Hematopoietic multipotent progenitor cell treated with erythropoietin and hydrocortisone succinate and interleukin-3 and kit ligand, for 4 days (in vitro differentiated cells): ENCODE results near the gene DSE.
"Not testable (repeated sequence)": the region's sequence is repeated elsewhere in the genome, so short reads cannot be mapped to it uniquely, and the experiment has no call there.

Experiments used
- DNase-seq: peaks from one replicate; pipeline ENCODE4 v3.0.0-alpha.2; 2015

DSE gene

DNA sequence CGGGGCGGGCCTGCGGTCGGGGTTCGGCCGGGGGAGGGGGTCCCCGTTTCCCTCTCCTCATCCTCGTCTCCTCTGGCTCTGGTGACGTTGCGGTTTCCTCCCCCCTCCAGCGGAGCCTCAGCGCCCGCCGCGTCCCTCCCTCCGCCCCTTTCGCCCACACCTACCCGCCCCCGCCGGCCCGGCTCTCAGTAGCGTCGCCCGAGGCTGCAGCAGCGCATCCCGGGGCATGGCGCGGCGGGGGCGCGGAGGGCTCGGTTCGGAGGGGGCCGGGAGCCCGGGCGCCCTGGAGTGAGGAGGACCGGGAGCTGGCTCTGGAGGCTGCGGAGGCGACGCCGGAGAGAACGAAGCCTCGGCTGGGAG, at the start of gene DSE:
Gene DSE, plus strand, starts transcription at position 188 of the 360 bp plus-strand sequence. CDS start 28,304 bp downstream, outside the sequence.
- DNase-seq: peak; percentile 76

DNA sequence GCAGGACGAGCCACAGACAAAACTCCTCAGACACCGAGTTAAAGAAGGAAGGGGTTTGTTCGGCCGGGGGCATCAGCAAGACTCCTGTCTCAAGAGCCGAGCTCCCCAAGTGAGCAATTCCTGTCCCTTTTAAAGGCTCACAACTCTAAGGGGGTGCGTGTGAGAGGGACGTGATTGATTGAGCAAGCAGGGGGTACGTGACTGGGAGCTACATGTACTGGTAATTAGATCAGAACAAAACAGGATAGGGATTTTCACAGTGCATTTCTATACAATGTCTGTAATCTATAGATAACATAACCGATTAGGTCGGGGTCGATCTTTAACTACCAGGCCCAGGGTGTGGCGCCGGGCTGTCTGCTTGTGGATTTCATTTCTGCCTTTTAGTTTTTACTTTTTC, 48.8 kb upstream of the DSE start:
- not testable (repeated sequence) for DNase-seq

DNA sequence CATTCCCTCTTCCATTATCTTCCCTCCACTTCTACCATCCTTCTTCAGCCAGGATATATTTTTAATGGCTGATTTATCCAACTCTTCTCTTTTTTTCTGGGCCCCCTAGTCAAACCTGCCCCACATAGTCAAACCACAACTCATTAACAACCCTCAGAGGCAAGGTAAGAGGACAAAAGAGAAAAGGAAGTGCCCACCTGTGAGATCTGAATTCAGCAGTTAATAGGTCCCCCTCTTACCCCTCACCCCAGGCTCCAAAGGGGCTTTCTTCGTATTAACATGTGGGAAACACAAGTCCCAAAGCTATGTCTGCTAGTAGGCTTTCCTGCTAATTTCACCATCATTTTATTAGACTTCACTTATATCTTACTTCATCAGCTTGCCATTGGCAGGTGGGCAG, 46.9 kb upstream of the DSE start:
- no peak for DNase-seq

DNA sequence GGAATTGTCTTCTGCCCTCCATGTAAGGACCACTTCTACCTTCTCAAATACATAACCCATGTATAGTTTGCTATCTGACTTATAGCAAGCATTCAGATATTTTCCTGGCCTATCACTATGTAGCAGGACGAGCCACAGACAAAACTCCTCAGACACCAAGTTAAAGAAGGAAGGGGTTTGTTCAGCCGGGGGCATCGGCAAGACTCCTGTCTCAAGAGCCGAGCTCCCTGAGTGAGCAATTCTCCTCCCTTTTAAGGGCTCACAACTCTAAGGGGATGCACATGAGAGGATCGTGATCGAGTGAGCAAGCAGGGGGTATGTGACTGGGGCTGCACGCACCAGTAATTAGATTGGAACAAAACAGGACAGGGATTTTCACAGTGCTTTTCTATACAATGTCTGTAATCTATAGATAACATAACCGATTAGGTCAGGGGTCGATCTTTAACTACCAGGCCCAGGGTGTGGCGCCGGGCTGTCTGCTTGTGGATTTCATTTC, 45.1 kb upstream of the DSE start:
- not testable (repeated sequence) for DNase-seq

DNA sequence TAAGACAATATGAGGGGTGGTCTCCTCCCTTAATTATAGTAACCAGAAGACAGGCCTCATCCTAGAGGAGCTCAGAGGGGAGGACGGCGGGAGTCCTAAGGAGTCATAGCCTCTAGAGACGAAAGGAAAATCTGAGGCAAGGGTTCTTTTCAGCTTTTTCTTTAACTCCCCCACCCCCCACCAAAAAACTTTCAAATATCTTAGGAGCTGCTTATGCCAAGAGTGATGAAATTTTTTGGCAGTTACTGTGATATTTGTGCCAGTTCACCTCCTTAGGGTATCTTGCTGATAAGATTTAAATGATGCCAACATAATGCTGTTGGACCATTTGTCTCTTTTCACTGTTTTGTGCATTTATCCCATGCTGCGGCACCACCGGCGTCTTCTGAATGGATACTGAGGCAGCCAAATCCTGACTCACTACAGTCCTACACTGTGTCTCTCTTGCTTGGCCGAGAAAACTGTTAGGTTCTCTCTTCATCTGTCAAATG, 44.5 kb upstream of the DSE start:
- DNase-seq: no peak

DNA sequence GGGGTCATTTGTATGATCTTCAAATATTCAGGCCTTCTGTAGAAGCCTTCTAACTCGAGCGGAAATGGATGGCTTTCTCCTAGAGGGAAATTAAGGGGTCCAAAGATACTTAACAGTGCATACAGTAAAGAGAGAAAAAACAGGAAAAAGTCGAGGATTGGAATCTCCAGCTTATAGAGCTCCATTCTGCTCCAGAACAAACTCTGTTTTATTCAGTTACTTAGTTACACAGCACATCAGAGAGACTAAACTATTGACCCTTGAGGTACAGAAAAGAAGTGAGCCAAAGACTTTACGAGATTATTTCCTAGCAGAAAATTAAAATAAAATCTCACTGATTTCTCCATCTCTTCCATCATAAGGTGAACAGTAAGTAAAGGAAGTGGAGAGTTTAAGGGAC, 43.8 kb upstream of the DSE start:
- no peak for DNase-seq

DNA sequence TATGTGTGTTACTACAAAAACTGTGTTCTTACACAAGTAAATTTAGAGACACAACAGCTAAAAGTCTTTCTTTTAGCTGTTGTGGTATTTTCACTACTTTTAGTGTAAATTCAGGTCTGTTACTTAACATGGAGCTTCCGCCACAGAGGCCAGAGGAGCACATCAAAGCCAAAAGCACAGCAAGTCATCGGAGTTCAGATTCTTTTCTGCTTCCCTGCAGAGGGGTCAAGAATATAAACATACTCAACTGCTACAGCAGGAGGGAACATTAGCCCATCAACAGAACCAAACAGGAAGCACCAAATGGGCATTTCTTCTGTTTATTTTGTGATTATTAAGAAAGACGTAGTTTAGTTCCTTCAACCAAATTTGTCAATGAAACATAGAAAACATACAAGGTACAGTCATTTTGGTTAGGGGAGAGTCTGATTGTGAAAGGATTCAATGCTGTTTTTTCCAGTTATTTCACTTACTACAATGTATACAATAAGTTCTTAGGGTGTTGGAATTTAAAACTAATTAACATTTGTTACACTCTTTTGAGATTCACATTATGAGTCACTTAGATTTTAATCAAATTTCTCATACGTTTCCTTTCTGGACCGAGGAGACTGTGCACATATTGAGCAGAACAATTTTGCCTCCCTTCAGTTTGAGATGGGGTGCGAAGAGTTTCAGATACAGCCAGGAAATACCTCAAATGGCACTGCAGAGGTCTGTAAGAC, 42.8 kb upstream of the DSE start:
- no peak for DNase-seq

DNA sequence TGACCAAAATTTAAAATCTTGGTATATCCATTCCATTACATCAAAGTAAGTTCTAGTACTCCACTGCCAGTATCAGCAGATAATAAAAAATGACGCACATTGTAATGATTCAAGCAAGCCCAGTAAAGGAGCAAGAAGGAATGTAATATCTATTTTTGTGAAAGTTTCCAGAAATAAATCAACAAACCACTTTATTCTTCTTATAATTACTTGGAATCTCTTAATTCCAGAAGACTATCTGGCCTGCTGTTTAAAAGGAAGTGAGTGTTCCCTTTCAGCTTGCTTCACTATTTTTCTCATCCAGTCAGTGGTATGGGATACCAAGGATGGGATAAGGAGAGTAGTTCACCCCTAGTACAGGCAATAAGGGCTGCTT, 42.2 kb upstream of the DSE start:
- DNase-seq: no peak

DNA sequence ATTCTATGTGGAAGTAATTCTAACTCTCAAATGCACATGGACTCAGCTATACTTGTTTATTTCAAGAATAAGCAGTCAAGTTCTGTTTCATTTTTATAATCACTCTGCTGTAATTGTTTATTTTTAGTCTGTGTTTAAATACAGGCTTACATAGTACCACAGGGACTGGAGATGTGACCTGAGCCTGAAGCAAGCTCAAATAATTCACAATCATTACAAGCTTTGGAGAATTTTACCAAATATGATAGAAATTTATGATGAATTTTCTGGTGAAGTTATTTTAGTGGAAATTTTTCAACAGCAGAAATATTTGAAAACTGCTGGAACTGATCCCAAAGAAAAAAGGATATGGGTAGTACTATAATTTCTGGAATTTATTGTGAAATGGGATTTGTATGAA, 41.6 kb upstream of the DSE start:
- no peak for DNase-seq

DNA sequence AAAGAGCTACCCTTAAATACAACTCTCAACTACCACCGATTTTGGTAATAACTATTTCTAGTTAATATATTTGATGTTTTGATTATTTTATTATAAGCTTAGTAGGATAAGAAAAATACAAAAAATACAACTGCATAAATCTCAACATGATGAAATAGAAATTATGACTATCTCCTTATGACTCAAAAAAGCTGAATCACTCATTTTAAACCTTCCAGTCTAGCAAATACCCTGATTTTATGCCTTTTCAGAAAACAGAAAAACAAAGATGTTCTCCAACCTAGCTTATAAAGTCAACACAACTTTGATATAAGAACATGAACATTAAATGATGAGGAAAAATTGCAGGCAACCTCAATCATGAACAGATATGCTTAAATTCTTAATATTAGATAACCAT, 40.2 kb upstream of the DSE start:
- no peak for DNase-seq

DNA sequence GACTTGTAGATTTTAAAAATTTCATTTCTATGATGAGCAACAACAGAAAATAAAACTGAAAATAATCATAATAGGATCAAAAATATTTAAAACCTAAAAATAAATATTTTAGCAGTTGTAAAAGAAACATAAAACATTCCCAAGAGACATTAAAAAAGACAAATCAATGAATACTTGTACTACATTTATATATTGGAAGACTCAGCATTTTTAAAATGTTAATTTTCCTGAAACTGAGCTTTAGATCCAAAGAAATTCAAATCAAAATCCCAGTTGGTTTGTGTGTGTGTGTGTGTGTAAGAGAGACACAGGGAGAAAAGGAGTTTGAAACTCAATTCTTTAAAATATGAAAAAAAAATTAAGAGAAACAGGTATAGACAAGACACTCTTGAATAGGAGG, 38.7 kb upstream of the DSE start:
- DNase-seq: no peak

DNA sequence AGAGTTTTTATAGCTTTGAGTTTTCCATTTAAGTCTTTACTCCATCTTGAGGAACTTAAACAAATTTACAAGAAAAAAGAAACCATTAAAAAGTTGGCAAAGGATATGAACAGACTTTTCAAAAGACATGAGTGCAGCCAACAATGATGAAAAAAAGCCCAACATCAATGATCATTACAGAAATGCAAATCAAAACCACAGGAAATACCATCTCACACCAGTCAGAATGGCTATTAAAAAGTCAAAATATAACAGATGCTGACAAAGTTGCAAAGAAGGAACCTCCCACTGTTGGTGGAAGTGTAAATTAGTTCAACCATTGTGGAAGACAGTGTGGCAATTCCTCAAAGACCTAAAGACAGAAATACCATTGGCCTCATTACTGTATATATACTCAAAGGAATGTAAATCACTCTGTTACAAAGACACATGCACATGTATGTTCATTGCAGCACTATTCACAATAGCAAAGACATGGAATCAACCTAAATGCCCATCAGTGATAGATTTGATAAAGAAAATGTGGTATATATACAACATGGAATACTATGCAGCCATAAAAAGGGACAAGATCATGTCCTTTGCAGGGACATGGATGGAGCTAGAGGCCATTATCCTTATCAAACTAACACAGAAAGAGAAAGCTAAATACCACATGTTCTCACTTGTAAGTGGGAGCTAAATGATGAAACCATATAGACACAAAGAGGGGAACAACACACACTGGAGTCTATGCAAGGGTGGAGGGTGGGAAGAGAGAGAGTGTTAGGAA, 35.9 kb upstream of the DSE start:
- DNase-seq: not testable (repeated sequence)

DNA sequence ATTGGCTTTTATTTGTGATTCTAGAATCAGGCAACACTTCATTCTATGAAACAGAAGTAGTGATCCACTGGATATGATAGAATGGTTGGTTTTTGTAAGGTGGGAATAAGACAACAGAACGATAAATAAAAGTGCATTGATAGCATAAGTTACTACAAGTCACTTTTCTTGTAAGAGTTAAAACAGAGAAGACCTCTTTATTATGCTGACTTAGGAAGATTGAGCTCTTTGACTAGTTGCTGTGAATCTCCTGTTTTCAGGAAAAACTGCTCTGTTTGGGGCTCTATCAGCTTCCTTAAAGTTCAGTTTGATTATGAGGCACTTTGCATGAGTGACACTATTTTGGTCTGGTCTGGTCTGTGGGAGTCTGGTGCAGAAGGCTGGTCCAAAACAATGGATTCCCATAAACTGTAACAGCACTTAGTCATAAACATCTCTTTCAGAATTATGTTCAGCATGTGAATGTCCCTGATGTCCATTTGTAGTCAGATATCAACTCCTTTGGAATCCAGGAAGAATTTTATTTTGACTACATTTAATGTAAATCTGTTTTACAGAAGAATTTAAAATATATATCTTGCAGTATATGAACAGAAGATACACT, 35.0 kb upstream of the DSE start:
- no peak for DNase-seq

DNA sequence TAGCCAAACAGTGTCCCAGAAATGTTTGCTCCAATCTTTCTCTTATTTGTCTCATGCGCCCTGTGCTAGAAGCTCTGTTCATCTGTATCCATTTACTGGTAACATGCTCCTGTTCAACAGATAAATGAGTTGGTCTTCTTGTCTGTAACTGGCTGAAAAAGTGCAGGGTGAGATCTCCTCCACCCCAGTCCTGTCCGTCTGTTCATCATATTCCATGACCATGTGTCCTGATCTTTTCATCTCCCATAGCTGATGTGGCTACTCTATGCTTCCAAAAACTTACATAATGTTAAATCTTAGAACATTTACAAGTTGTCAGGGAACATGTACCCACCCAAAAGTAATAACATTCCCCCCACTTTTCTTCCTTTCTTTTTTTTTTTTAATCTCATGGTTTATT, 31.8 kb upstream of the DSE start:
- no peak for DNase-seq

DNA sequence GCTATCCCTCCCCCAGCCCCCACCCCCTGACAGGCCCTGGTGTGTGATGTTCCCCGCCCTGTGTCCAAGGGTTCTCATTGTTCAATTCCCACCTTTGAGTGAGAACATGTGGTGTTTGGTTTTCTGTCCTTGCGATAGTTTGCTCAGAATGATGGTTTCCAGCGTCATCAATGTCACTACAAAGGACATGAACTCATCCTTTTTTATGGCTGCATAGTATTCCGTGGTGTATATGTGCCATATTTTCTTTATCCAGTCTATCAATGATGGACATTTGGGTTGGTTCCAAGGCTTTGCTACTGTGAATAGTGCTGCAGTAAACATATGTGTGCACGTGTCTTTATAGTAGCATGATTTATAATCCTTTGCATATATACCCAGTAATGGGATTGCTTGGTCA, 30.1 kb upstream of the DSE start:
- DNase-seq: not testable (repeated sequence)

DNA sequence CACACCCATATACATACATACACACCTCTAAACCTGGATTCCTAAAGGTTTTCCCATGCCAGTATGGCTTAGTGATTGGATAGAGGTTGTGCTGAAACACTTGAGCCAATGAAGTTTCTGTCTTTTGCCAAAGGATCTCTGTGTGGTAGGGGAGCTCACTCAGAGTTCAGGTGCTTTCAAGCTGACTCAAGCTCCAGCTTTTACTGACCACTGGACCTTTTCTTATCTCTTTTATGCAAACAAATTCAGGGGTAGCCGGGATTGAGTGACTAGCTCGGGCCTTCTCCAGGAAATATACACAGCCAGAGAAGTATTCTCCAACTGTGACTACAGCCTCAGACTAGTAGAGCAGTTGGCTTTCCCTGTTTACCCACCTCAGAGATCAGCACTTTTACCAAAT, 21.5 kb upstream of the DSE start:
- DNase-seq: no peak

DNA sequence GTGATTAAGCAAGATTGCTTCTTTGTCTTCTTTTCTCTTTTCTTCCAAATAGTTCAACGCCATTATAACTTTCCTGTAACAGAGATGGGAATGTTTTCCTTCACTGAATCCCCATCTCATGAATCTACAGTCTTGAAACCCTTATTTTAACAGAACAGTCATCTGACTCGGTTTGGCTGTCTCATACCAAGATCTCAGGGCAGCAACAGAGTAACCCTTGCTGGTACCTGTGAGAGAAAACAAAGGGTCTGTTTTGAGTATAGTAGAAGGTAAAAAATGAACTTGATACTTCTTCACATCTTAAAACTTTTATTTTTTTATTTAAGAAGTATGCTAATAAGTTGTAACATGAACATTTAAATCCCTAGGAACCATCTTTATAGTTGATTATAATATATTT, 19.6 kb upstream of the DSE start:
- no peak for DNase-seq

DNA sequence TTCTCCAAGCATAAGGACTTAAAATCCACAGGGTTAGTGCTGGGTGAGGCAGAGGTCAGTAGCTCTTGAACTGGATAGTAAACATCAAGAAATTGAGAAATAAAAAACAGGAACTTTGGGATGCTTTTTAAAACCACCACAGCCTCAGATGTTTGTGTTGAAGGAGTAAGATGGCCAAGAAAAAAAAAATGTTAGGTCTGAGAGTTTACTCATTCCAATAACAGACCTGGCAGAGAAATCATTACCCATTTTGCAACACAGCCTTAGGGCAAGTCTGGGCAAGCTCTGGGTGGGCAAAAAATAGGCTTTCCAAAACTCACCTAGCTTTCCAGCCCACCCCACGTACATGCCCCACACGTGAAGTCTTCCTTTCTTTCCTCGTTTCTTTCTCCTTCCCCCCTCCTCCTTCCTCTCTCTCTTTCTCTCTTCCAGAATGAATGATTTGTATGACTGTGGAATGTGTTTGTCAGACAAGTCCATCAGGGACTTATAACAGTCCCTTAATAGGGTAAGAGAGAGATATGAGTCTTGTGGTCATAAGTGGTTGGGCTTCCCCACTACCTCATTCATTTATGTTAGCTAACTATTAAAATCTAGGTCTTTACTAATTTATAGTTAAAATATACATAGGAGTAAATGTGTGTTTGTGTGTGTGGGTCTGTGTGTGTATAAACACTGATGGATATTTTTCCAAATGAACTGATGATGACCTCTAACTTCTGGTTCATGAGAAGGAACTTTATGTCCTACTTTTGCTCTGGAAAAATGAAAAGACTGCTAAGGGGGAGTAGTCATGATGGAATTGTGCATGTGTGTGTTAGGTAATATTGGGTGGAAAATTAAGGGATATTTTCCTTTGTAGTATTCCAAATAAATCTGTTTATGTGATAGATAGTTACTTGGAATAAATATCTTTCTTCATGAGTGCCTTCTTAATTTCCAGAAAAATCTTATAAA, 18.0 kb upstream of the DSE start:
- peak; percentile 17 for DNase-seq

DNA sequence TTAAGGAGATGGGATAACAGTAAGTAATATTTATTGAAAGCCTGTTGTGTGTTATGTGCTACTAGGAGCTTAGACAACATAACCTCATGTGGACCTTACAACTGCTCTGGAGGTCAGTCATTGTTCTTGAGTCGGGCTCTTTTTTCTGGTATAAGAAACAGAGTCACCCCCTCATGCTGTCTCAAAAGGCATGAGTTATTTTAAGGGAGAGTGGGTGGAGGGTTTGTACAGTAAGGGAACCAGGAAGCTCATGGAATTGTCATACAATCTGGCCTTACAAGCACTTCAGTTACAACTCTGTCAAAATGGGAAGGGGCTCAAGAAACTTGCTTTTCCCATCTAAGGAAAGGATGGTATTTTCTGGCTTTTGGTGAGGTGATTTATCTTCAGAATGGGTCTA, 16.5 kb upstream of the DSE start:
- no peak for DNase-seq

DNA sequence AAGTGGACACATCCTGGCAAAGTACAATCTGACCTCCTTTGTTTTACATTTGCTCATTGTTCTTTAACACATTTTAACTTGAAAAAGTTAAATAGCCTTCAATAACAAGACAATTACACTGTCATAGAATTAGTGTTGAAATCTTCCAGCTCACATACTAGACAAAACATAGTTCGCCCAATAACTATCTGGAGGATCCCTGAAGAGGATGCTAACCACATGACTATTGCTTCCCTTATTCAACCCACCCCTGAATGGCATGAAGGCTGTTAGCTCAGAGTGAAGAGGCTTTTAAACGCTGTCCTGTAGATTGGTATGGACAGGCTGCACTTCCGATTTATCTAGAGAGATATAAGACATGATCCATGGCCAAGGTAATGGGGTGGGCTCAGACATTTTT, 15.0 kb upstream of the DSE start:
- no peak for DNase-seq

DNA sequence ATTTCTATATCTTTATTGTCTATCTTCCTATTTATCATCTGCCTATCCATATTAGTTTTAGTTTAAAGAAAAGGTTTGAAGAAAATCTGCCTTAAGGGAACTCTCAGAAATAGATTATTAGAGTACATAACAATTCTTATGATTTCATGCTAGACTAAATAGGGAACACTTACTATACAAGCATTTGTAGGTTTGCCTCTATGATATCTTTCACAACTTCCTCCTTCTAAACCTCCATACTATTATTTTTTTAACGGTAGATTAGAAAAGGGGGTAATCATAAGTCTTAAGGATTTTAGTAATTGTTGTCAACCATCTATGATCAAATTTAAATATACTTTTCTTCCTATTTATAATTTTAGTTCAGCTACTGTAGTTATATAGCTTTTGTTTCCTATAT, 11.6 kb upstream of the DSE start:
- peak; percentile 16 for DNase-seq

DNA sequence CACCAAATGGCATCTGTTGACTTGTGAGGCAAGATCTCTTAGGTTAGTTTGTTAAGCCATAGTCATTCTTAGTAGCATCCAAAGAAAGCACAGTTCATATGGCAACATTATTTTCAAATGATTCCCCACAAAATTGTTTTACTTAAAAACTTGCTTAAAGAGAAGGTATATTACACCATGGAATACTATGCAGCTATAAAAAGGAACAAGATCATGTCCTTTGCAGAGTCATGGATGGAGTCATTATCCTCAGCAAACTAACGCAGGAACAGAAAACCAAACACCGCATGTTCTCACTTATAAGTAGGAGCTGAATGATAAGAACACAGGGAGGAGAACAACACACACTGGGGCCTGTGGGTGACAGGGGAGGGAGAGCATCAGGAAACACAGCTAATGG, 10.9 kb upstream of the DSE start:
- DNase-seq: no peak

DNA sequence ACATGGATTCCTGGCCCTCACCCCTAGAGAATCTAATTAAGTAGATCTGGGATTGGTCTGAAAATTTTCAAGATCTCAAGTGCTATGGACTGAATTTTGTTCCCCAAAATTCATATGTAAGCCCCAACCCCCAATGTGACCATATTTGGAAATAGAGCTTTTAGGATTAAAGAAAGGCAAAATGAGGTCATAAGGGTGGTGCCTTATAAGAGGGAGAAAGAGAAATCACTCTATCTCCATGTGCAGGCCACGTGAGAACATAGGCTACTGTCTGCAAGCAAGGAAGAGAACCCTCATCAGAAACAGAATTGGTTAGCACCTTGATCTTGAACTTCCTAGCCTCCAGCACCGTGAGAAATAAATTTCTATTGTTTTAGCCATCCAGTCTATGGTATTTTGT, 8.5 kb upstream of the DSE start:
- no peak for DNase-seq
